H1 (cell line): ENCODE results near the gene UBE4B.

Experiments used
- CREB1 ChIP-seq: IDR thresholded peaks from 2 replicates; pipeline ENCODE4 v1.6.1; 2012; ENCODE audit warnings: inconsistent platforms
- CTCF ChIP-seq, 3 experiments: IDR thresholded peaks; 1 replicate in 2 of 3; 2 replicates in 1 of 3; pipeline versions ENCODE4 v1.5.1 to v1.6.1; 2011; ENCODE audit warnings: low read length in 3 of 3, mild to moderate bottlenecking in 3 of 3, inconsistent platforms in 2 of 3, low read depth in 1 of 3, moderate library complexity in 1 of 3; ENCODE audit not compliant: insufficient read depth in 1 of 3; ENCODE audit errors: control extremely low read depth in 1 of 3
- EP300 ChIP-seq, 2 experiments: IDR thresholded peaks; 1 replicate in 1 of 2; 2 replicates in 1 of 2; pipeline ENCODE4 v1.6.1; 2011 to 2012; ENCODE audit warnings: low read depth in 2 of 2, low read length in 2 of 2, mild to moderate bottlenecking in 2 of 2, borderline replicate concordance in 1 of 2, inconsistent platforms in 1 of 2, moderate library complexity in 1 of 2
- GABPA ChIP-seq: IDR thresholded peaks from 2 replicates; pipeline ENCODE4 v1.6.1; 2011; ENCODE audit warnings: mild to moderate bottlenecking, low read length, moderate library complexity, borderline replicate concordance; ENCODE audit not compliant: insufficient read depth
- HDAC6 ChIP-seq: IDR thresholded peaks from one replicate; pipeline ENCODE4 v1.7.1; 2012; ENCODE audit warnings: low read depth, mild to moderate bottlenecking, inconsistent platforms, low read length, moderate library complexity
- NRF1 ChIP-seq: IDR thresholded peaks from 2 replicates; pipeline ENCODE4 v1.6.1; 2011; ENCODE audit warnings: mild to moderate bottlenecking, low read depth, low read length, improper control_type of control experiment
- POLR2A ChIP-seq, 2 experiments: IDR thresholded peaks; 1 replicate in 1 of 2; 2 replicates in 1 of 2; pipeline ENCODE4 v1.6.1; 2011; ENCODE audit warnings: low read depth in 2 of 2, low read length in 2 of 2, mild to moderate bottlenecking in 2 of 2; ENCODE audit errors: control extremely low read depth in 1 of 2
- RAD21 ChIP-seq, 2 experiments: IDR thresholded peaks in 1 of 2; conservative IDR thresholded peaks in 1 of 2; 2 replicates each; pipeline ENCODE4 v1.6.1; 2011; ENCODE audit warnings: low read depth in 2 of 2, low read length in 2 of 2, improper control_type of control experiment in 1 of 2, inconsistent platforms in 1 of 2, mild to moderate bottlenecking in 1 of 2, moderate library complexity in 1 of 2
- SIN3A ChIP-seq, 2 experiments: IDR thresholded peaks in 1 of 2; conservative IDR thresholded peaks in 1 of 2; 2 replicates each; pipeline ENCODE4 v1.6.1; 2011 to 2012; ENCODE audit warnings: low read length in 2 of 2, improper control_type of control experiment in 1 of 2, low read depth in 1 of 2, mild to moderate bottlenecking in 1 of 2
- TBP ChIP-seq: IDR thresholded peaks from 2 replicates; pipeline ENCODE4 v1.6.1; 2011; ENCODE audit warnings: low read depth, low read length, improper control_type of control experiment
- TEAD4 ChIP-seq: IDR thresholded peaks from 2 replicates; pipeline ENCODE4 v1.6.1; 2012; ENCODE audit warnings: low read depth, low read length, inconsistent platforms, mixed read lengths
- YY1 ChIP-seq: IDR thresholded peaks from 2 replicates; pipeline ENCODE4 v1.6.1; 2011; ENCODE audit warnings: low read depth, mild to moderate bottlenecking, low read length
- TF ChIP-seq, protein P1 (sequence below): IDR thresholded peaks from 2 replicates; pipeline ENCODE4 v1.6.1; 2012; ENCODE audit warnings: inconsistent platforms

DNA sequence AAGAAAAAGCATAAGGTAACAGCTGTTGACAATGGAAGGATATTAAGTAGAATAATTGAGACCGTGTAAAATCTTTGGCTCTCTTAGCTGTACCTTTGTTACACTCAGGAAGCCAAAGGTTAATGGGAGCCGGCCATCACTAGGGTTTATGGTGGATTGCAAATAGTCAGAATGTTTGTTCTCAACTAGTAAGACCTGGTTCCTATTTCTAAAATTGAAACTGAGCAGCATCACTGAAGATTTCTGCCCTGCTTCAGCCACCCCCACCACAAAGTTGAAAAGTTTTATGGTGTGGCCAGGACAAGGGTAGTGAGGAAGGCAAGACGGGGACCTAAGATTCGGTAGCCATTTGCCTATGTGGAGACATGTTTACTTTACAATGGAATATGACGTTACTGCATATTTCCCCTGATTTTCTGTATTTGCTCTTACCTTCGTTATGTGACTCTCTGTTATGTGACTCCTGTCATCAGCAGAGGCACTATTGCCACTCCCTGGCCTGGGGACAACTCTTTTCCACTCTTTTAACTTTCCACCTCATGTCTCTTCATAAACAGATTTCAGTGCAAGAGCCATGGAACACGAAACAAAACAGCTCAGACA, 136.3 kb downstream of the UBE4B start:
- TF ChIP-seq POLR2A (IDR thresholded peaks at IDR 0.05; ENCODE audit: control extremely low read depth in 1 of 2, low read depth in 2 of 2, low read length in 2 of 2) (no peak), CTCF (IDR thresholded peaks at IDR 0.05; ENCODE audit: control extremely low read depth in 1 of 3, insufficient read depth in 1 of 3, low read depth in 1 of 3, low read length in 3 of 3) (no peak), TEAD4 (no peak), HDAC6 (no peak), CREB1 (no peak), EP300 (IDR thresholded peaks at IDR 0.05; ENCODE audit: borderline replicate concordance in 1 of 2, low read depth in 2 of 2, low read length in 2 of 2) (no peak), NRF1 (no peak), TBP (no peak), GABPA (no peak), YY1 (no peak), SIN3A (conservative IDR thresholded peaks at IDR 0.05 in 1 of 2, IDR thresholded peaks at IDR 0.05 in 1 of 2; ENCODE audit: low read depth in 1 of 2, low read length in 2 of 2) (no peak), RAD21 (IDR thresholded peaks at IDR 0.05 in 1 of 2, conservative IDR thresholded peaks at IDR 0.05 in 1 of 2; ENCODE audit: low read depth in 2 of 2, low read length in 2 of 2) (no peak)
- TF ChIP-seq, protein P1, sequence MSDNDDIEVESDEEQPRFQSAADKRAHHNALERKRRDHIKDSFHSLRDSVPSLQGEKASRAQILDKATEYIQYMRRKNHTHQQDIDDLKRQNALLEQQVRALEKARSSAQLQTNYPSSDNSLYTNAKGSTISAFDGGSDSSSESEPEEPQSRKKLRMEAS = no peak
